ENCODE data around the gene ARHGAP15.

GRCh38 chr2:143289025-143289424 lies 159.8 kb downstream of the ARHGAP15 start:
- TF ChIP-seq CTCF (IDR thresholded peaks at IDR 0.05) (no peak), POLR2A (IDR thresholded peaks at IDR 0.05) (no peak)

Measured in vagina (tissue), 2 donors.